Nephron progenitor cell (in vitro differentiated cells): ENCODE results near the gene RIC1.
A peak's percentile ranks its signal among the peaks of the same experiment; 100 is the strongest.

Experiments used
- DNase-seq: peaks from one replicate; pipeline ENCODE4 v3.0.0; 2021
- H3K27ac Mint-ChIP-seq: 2 replicates; pipeline ENCODE4 v1.8.0; 2021; ENCODE audit warnings: mild to moderate bottlenecking, moderate library complexity, mixed read lengths
- H3K27me3 Mint-ChIP-seq: 2 replicates; pipeline ENCODE4 v1.8.0; 2021; ENCODE audit warnings: mild to moderate bottlenecking, low read depth, mixed read lengths; ENCODE audit not compliant: poor library complexity
- H3K36me3 Mint-ChIP-seq: 2 replicates; pipeline ENCODE4 v1.8.0; 2021; ENCODE audit warnings: low read depth, mixed read lengths
- H3K4me1 Mint-ChIP-seq: 2 replicates; pipeline ENCODE4 v1.8.0; 2021; ENCODE audit warnings: mixed read lengths
- H3K4me3 Mint-ChIP-seq: 2 replicates; pipeline ENCODE4 v1.8.0; 2021; ENCODE audit warnings: mild to moderate bottlenecking, moderate library complexity, mixed read lengths
- H3K9me3 Mint-ChIP-seq: 2 replicates; pipeline ENCODE4 v1.8.0; 2021; ENCODE audit warnings: mild to moderate bottlenecking, moderate library complexity, mixed read lengths
- TF ChIP-seq, protein P1 (sequence below): fragments of 200-600 bp; sonication (generic); IDR thresholded peaks from 2 replicates; pipeline ENCODE4 v1.5.0; 2021; ENCODE audit warnings: antibody characterized with exemption

Gene RIC1

DNA sequence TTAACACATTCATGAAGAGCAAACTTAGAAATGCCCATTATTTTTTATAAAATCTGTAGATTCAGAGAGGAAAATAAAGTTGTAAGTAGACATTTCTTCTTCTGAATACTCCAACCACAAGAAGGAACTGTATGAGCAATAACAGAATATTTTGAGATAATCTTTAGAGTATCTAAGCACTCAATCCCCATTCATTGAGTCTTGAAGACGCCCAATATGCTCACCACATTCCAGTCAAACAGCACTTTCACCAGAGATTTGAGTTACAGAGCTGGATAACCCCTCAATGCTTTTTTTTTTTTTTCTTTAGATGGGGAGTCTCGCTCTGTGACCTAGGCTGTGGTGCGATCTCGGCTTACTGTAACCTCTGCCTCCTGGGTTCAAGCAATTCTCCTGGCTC is 14.7 kb upstream of the RIC1 start:
- TF ChIP-seq, protein P1, sequence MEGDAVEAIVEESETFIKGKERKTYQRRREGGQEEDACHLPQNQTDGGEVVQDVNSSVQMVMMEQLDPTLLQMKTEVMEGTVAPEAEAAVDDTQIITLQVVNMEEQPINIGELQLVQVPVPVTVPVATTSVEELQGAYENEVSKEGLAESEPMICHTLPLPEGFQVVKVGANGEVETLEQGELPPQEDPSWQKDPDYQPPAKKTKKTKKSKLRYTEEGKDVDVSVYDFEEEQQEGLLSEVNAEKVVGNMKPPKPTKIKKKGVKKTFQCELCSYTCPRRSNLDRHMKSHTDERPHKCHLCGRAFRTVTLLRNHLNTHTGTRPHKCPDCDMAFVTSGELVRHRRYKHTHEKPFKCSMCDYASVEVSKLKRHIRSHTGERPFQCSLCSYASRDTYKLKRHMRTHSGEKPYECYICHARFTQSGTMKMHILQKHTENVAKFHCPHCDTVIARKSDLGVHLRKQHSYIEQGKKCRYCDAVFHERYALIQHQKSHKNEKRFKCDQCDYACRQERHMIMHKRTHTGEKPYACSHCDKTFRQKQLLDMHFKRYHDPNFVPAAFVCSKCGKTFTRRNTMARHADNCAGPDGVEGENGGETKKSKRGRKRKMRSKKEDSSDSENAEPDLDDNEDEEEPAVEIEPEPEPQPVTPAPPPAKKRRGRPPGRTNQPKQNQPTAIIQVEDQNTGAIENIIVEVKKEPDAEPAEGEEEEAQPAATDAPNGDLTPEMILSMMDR, result no peak
- DNase-seq, result no peak
- Mint-ChIP-seq H3K27ac (no peak overlapping the region), H3K27me3 (no peaks in the 10 kb centered on the region), H3K36me3 (no peaks in the 10 kb centered on the region), H3K4me1 (no peaks in the 10 kb centered on the region), H3K9me3 (no peaks in the 10 kb centered on the region), H3K4me3 (no peak overlapping the region)

DNA sequence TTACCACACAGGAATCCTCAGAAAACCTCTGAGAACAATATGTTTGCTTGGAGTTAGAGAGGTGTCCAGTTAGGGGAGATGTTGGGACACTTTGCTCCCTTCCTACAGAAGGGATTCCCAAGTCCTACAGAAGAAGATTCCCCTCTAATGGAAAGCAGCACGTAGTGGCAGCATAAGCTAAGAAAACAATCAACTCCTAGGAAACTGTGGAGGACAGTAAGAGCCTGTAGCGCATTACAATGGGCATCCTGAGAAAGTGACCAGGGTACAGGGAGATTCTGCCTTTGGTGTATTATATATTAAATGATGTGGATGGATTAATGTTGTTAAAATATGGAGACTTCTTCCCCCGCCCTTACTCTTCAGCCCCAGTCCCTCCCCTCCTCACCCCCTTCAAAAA is 13.9 kb upstream of the RIC1 start:
- peaks cover 1% of the 10 kb centered on the region for H3K27me3 Mint-ChIP-seq
- H3K36me3 Mint-ChIP-seq, result no peaks in the 10 kb centered on the region
- H3K4me3 Mint-ChIP-seq, result no peak overlapping the region
- TF ChIP-seq, protein P1, result no peak
- no peak overlapping the region for H3K27ac Mint-ChIP-seq
- no peaks in the 10 kb centered on the region for H3K4me1 Mint-ChIP-seq
- H3K9me3 Mint-ChIP-seq, result no peaks in the 10 kb centered on the region
- DNase-seq, result no peak

DNA sequence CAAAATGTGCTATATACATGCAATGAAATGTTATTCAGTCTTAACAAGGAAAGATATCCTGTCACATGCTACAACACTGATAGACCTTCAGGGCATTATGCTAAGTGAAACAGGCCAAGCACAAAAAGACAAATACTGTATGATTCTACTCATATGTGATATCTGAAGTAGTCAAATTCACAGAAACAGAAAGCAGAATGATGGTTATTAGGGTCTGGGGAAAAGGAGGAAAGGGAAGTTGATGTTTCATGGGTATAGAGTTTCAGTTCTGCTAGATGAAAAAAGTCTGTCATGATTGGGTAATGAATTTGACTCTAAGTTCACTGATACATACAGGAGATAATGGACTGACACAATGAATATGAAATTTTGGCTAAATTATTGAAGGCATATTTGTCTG is 11.2 kb upstream of the RIC1 start:
- TF ChIP-seq, protein P1, result no peak
- peaks cover 5% of the 10 kb centered on the region for H3K27me3 Mint-ChIP-seq
- DNase-seq, result no peak
- H3K4me1 Mint-ChIP-seq, result no peaks in the 10 kb centered on the region
- peaks cover 5% of the 10 kb centered on the region for H3K36me3 Mint-ChIP-seq
- H3K9me3 Mint-ChIP-seq, result no peaks in the 10 kb centered on the region
- no peak overlapping the region for H3K27ac Mint-ChIP-seq
- no peak overlapping the region for H3K4me3 Mint-ChIP-seq

DNA sequence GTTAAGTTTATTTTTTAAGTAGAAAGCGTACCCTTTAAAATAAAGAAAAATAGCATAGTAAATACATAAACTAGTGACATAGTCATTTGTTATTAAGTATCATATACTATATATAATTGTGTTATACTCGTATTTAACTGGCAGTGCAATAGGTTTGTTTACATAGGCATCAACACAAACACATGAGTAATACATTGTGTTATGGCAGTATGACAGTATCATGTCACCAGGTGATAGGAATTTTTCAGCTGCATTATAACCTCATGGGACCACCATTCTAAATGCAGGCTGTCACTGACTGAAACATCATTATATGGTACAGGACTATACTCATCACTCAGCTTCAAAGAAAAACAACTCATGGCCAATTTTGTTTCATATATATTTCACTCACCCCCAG is 8.4 kb upstream of the RIC1 start:
- H3K4me3 Mint-ChIP-seq, result no peak overlapping the region
- TF ChIP-seq, protein P1, result no peak
- H3K4me1 Mint-ChIP-seq, result no peaks in the 10 kb centered on the region
- H3K36me3 Mint-ChIP-seq, result peaks cover 5% of the 10 kb centered on the region
- peaks cover 5% of the 10 kb centered on the region for H3K27me3 Mint-ChIP-seq
- DNase-seq, result no peak
- no peak overlapping the region for H3K27ac Mint-ChIP-seq
- H3K9me3 Mint-ChIP-seq, result no peaks in the 10 kb centered on the region

DNA sequence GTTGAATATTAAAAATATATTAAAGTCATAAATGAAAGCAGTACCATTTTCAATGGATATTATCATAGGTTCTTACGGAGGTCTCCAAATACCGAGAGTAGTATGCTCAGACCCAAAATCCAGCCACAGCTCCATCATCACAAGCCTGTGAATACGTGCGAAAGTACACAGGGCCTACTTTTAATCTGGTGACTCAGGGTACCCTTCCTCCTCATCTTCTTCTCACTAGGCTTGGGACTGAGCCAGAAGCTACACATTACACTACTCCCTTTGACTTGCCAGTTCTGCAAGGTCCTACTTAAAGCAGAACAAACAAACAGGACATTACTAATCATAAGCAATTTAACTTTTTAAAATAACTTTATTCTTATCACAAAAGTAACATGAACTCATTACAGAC is 7.6 kb upstream of the RIC1 start:
- DNase-seq, result no peak
- Mint-ChIP-seq H3K4me1 (no peaks in the 10 kb centered on the region), H3K36me3 (peaks cover 5% of the 10 kb centered on the region), H3K27me3 (peaks cover 5% of the 10 kb centered on the region), H3K27ac (peak overlapping the region; percentile 37), H3K4me3 (no peak overlapping the region), H3K9me3 (no peaks in the 10 kb centered on the region)
- TF ChIP-seq, protein P1, result no peak

DNA sequence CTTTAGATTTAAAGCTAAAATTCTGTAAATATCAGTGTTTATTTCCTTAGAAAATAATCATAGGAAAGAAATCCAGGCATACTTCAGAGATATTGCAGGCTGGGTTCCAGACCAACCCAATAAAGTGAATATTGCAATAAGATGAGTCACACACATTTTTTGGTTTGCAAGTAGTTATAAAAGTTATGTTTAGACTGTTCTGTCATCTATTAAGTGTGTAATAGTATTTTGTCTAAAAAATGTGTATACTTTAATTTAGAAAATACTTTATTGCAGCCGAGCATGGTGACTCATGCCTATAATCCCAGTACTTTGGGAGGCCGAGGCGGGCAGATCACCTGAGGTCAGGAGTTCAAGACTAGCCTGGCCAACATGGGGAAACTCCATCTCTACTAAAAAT is 6.9 kb upstream of the RIC1 start:
- no peaks in the 10 kb centered on the region for H3K9me3 Mint-ChIP-seq
- H3K27me3 Mint-ChIP-seq, result peaks cover 5% of the 10 kb centered on the region
- peaks cover 5% of the 10 kb centered on the region for H3K36me3 Mint-ChIP-seq
- H3K4me3 Mint-ChIP-seq, result no peak overlapping the region
- H3K27ac Mint-ChIP-seq, result no peak overlapping the region
- TF ChIP-seq, protein P1, result no peak
- no peak for DNase-seq
- H3K4me1 Mint-ChIP-seq, result peaks cover 3% of the 10 kb centered on the region
